Loucy (cell line): Measurements from ENCODE around the gene ID3.

ENCODE experiments used
- CTCF ChIP-seq: fragments of 200-600 bp; sonication (generic); conservative IDR thresholded peaks from 2 replicates; pipeline ENCODE4 v1.5.1; 2014; ENCODE audit warnings: mild to moderate bottlenecking, antibody characterized with exemption, low read length
- EZH2phosphoT487 ChIP-seq: fragments of 200-600 bp; IDR thresholded peaks from 2 replicates; pipeline ENCODE4 v1.6.1; 2018; ENCODE audit warnings: antibody characterized with exemption, mild to moderate bottlenecking, moderate library complexity, borderline replicate concordance

GRCh38 chr1:23558872-23559135, 497 bp downstream of the ID3 start:
- TF ChIP-seq CTCF: no peak
- TF ChIP-seq EZH2phosphoT487: no peak
